GM21526 (cell line): Measurements from ENCODE around the gene IL10RA.

ENCODE experiments used
- ATAC-seq: cut with Tn5 transposase; IDR thresholded peaks from one replicate; pipeline ENCODE4 v1.9.1; 2021; ENCODE audit warnings: moderate library complexity; ENCODE audit not compliant: unreplicated experiment, low FRiP score

IL10RA gene

DNA sequence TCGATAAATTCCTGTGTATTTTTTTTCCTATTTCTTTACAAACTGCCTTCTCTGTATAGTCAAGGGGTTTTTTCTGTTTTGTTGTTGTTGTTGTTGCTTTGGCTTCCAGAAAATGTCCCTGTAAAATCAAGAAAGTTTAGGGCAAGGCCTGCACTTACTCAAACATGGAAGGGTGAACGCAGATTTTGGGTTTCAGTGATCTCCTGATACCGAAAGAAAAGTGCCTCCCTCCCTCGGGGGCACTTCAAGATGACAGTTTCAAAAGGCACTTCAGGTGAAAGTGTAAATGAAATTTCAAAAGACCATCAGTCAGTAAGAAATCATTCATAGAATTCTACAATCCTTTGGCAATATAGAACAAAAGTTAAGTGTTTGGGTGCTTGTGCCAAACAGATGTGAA lies 47.2 kb downstream of the IL10RA start:
- ATAC-seq: no peak

DNA sequence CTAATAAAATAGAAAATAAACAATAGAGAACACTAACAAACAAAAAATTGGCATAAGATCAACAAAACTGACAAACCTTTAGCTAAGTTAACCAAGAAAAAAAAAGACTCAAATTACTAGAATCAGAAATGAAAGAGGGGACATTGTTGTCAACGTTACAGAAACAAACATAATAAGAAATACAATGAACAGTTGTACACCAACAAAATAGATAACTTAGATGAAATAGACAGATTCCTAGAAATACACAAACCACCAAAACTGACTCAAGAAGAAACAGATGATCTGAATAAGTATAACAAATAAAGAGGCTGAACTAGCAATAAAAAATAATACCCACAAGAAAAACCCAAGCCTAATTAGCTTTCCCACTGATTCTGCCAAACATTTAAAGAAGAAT lies 55.9 kb downstream of the IL10RA start:
- no peak for ATAC-seq

DNA sequence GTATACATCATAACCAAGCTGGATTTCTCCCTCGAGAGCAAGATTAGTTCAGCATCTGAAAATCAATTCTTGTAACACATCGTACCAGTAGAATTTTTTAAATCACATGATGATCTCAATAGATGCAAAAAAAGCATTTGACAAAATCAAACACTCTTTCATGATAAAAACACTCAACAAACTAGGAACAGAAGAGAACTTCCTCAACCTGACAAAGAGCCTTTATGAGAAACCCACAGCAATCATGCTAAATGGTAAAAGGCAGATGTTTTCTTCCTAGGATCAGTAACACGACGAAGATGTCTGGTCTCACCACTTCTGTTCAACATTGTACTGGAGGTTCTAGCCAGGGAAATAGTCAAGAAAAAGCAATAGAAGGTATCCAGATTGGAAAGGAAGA lies 56.6 kb downstream of the IL10RA start:
- ATAC-seq: no peak

DNA sequence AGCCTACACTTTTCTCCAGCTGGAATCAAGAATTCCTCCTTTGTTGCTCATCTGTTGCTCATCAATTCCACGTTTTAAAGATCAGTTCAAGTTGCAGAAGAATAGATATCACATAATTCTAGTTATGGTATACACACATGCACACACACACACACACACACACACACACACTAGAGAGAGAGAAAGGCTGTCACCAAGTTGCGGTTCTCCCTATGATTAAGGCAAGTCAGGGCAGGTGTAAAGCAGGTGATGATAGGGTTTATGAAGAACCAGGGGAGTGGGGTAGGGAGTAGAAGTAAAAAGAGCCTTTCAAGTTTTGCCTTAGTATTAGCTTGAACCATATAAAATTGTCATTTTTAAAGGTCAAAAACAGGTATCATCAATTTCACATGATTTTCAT lies 59.0 kb downstream of the IL10RA start:
- no peak for ATAC-seq

DNA sequence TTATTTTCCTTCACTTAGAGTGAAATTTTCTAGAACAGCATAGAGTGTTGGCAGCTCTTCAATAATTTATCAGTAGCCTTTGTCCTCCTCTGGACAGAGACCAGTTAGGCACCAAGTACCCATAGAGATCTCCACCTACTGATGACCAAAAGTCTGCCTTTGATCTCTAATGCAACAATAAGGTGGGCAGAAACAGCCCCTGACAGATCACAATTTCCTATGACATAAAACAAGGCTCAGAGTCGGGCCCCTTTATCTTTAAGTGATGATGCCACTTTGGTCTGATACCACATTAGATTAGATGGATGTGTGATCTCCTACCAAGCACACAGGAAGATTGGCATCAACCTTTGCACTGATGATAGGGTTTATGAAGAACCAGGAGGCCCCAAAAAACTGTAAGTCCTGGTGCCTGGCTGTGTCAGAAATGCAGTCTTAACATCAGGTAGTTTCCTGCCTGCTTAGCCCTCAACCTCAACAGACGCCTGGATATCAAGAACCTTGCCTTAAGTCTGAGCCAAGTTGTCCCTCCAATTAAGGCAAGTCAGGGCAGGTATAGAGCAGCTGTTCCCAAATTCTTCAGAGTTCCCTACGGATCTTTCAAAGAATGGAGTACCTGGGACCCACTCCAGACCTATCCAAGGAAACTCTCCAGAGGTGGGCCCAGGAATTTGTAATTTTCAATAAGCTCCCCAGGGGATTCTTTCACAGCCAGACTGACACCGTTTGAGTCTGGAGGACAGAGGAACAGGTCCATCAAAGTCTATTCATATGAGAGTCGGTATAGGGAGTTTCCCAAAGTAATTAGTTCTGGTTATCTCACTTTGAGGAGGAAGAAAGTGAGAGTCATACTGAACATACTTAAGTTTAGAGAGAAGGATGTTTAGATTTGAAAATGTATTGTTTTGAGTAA lies 60.1 kb downstream of the IL10RA start:
- ATAC-seq: no peak

DNA sequence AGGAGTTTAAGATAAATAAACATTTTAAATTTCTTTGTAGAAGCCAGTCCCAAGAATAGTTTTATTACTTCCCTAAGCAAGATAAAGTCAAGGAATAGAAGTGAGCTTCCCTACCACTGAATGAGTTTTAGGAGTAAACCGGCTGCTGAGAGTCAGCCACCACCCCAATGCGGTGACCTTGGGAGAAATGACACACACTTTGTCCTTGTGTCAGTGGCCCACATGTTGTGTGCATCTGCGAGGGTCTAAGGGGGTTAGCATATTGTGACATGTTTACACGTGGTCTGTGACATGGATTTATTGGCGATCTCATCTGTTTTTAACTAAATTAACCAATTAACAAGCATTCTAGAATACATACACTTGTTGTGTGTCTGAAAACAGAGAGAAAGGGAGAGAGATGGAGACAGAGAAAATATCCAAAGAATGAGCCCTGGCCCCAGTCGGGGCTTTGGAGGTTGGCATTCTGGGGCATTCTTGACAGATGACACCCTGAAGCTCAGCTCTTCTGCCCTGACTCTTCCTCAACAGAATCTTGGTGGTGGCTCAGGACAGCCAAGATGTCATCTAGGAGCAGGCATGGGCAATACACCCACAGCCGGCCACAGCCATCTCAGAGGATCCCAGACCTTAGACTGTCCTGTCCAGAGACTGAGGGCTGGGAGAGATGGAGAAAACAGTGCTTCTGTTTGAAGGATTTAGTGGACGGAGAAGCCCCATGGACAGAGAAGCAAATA lies 60.9 kb downstream of the IL10RA start:
- ATAC-seq: no peak

DNA sequence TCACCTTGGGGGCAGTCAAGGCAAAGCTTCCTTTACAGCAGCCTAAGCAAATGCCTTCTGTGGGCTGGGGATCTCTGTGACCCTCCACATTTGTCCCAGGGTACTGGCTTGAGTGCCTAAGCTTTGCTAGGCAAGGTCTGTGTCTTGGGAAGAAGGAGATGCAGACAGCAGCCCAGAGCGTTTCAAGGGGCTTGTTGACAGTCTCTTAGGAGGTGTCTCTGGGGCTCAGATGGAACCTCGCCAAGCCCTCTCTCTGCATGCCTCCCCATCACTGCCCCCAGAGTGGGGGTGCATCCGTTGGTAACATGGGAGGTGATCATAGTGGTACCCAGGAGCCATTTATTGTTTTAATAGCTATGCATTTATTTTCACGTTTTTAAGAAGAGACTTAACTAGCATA lies 61.6 kb downstream of the IL10RA start:
- ATAC-seq: no peak

DNA sequence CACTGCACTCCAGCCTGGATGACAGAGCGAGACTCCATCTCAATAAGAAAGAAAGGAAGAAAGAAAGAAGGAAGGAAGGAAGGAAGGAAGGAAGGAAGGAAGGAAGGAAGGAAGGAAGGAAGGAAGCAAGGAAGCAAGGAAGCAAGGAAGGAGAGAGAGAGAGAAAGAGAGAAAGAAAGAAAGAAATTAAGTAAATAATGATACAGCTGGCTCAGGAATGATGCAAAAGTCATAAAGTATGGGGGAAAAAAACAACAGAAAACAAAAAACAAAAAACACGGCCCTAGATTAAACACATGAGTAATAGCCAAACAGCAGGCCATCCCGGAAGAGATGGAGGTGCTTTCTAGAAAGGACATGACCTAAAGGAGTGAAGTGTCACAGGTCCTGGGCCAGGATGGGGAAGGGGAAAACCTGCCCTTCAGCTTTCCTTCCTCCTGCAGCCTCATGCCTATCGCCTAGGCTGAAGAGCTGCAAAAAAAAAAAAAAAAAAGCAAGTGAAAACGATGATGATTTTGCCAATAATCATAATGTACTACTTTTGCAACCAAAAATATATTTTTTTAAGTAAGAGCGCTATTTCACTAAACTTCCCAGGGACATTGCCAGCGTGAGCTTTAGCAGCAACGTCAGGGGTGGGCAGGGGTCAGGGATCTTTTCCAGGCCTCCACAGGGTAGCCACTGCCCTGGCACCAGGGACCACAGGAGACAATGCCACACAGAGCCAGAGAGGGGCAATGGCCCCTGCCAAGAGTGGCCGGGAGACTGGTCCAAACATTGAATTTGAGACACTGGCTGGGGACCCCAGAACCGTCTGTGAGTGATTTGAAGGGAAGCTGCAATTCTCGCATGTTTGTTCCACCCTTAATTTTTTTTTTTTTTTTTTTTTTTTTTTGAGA lies 62.5 kb downstream of the IL10RA start:
- ATAC-seq: no peak

DNA sequence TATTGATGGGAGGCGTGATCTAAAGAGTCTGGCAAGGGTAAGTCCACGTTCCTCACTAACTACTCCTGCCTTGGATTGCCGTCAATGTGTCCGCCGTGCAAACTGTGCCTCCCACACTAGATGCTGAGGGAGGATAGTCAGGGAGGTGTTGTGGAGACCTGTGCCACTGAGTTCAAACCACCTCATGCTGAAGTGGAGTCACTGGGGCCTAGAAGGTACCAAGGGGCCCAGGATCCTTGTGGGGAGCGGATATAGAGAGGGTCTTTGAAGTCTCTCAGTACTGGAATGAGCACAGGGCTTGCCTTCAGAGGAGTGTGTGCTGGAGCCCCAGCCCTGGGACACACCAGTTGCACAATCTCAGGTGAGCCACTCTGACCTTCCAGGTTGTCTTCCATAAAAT lies 63.6 kb downstream of the IL10RA start:
- ATAC-seq: no peak

DNA sequence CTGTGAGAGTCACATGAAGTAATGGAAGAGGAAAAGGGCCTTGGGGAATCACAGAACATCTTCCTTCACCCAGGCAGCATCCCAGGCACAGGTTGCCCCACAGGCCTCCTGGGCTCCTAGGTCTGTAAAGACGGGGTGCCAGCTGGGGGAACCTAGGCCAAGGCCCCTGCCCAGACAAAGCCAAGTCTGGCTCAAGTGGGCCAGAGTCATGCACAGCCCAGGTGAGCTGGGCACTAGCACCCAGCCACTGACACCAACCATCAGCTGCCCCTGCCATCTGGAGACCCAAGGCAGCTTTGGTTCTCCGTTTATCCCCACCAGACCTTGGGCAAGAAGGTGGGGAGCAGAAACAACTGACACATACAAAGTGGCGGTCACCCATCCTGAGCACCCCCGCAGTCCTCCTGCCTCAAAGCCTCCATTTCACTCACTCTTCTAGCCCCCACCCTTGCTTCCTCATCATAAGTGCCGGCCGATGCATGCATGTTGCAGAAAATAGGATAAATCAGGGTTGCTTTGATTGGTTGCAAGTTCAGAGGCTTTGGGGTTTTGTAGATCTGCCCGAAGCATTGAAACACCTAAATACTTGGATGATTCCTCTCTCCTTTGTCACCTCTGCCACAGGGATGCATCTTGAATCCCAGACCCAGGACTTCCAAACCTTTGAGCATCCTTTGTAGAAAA lies 64.2 kb downstream of the IL10RA start:
- ATAC-seq: no peak
